Breast epithelium (tissue), 4 donors: ENCODE data around the gene PCBP3. TPM values are rescaled to one million over a fixed set of nuclear protein-coding genes. Genes with fewer than 3 reads are reported as not detected.
"Not testable (repeated sequence)": the region's sequence is repeated elsewhere in the genome, so short reads cannot be mapped to it uniquely, and the experiment has no call there.

Source experiments
- DNase-seq, 2 donors: peaks; one replicate each; pipeline ENCODE4 v3.0.0-alpha.2; 2019; ENCODE audit warnings: low spot score in 2 of 2
- H3K27ac ChIP-seq, 2 donors: fragments of 200-600 bp; sonication (generic) in 1 of 2; one replicate each; pipeline ENCODE4 v1.5.1; 2016 to 2019; ENCODE audit warnings: mild to moderate bottlenecking in 1 of 2
- H3K27me3 ChIP-seq, 2 donors: fragments of 200-600 bp; sonication (generic) in 1 of 2; one replicate each; pipeline versions ENCODE4 v1.5.1 to v1.6.0; 2017 to 2019; ENCODE audit warnings: control low read depth in 1 of 2, mild to moderate bottlenecking in 1 of 2
- H3K36me3 ChIP-seq: fragments of 200-600 bp; one replicate; pipeline ENCODE4 v1.5.1; 2019
- H3K4me1 ChIP-seq, 2 donors: fragments of 200-600 bp; sonication (generic); one replicate each; pipeline ENCODE4 v1.5.1; 2016 to 2019; ENCODE audit warnings: control low read depth in 1 of 2
- H3K4me3 ChIP-seq, 3 donors: fragments of 200-600 bp; sonication (generic); 1 replicate in 2 of 3; 2 replicates in 1 of 3; pipeline ENCODE4 v1.5.1; 2016 to 2019; ENCODE audit warnings: mild to moderate bottlenecking in 3 of 3, moderate library complexity in 2 of 3
- H3K9me3 ChIP-seq, 2 donors: fragments of 200-600 bp; sonication (generic) in 1 of 2; one replicate each; pipeline ENCODE4 v1.5.1; 2016 to 2019; ENCODE audit warnings: control low read depth in 1 of 2
- POLR2A ChIP-seq: fragments of 450-650 bp; IDR thresholded peaks from one replicate; pipeline ENCODE4 v1.6.1; 2016; ENCODE audit warnings: antibody characterized with exemption, mild to moderate bottlenecking, moderate library complexity
- POLR2AphosphoS5 ChIP-seq, 3 donors: sonication (generic); formaldehyde crosslinking; IDR thresholded peaks; one replicate each; pipeline ENCODE4 v1.6.1; 2017; ENCODE audit warnings: antibody characterized with exemption in 3 of 3
- intact Hi-C: fragments of 100-400 bp; cut with DNase I; formaldehyde crosslinking; loops from one replicate; pipeline ENCODE4 v1.15.1; 2023; ENCODE audit warnings: low total_unique reads
- total RNA-seq, 3 donors: library from RNA; depleted of rRNA; stranded (reverse); fragments of >200 nt; gene quantifications; one replicate each; pipeline ENCODE4 v1.1.0, GENCODE V29; 2016
- TF ChIP-seq, protein P1 (sequence below), 3 donors: fragments of 450-650 bp; IDR thresholded peaks; one replicate each; pipeline ENCODE4 v1.5.1; 2016 to 2017; ENCODE audit warnings: antibody characterized with exemption in 3 of 3, mild to moderate bottlenecking in 3 of 3, moderate library complexity in 3 of 3

PCBP3 gene
- total RNA-seq, 3 donors from 2014 or later, result 3.4 to 13.8 (median 4.6) TPM

DNA sequence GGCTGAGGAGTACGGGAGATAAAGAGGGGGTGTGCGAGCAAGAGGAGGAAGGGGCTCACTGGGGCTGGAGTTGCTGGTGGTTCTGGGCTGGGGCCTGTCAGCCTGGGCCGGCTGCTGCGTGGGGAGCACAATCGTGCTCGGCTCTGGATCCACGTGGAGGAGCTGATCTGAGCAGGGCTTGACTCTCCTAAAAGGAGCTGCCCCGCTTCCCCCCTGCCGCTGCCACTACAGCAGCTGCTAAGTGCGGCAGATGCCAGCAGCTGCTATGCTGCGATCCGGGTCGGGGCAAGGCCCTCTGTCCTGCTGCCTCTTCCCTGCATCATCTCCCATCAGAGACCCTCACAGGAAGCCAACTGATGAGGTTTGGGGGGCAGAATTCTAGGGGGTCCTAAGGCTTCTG is 165.9 kb downstream of the PCBP3 start:
- Histone ChIP-seq H3K36me3 (no peaks in the 10 kb centered on the region), H3K9me3 (no peaks in the 10 kb centered on the region), H3K27ac (no peak overlapping the region), H3K4me1 (no peaks in the 10 kb centered on the region), H3K27me3 (peaks cover 0 to 10% of the 10 kb centered on the region in 2 donors), H3K4me3 (no peak overlapping the region)
- peak in 1 of 2 donors; percentile 20 for DNase-seq
- intact Hi-C loops, result no loop called here
- TF ChIP-seq, protein P1, sequence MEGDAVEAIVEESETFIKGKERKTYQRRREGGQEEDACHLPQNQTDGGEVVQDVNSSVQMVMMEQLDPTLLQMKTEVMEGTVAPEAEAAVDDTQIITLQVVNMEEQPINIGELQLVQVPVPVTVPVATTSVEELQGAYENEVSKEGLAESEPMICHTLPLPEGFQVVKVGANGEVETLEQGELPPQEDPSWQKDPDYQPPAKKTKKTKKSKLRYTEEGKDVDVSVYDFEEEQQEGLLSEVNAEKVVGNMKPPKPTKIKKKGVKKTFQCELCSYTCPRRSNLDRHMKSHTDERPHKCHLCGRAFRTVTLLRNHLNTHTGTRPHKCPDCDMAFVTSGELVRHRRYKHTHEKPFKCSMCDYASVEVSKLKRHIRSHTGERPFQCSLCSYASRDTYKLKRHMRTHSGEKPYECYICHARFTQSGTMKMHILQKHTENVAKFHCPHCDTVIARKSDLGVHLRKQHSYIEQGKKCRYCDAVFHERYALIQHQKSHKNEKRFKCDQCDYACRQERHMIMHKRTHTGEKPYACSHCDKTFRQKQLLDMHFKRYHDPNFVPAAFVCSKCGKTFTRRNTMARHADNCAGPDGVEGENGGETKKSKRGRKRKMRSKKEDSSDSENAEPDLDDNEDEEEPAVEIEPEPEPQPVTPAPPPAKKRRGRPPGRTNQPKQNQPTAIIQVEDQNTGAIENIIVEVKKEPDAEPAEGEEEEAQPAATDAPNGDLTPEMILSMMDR (IDR thresholded peaks at IDR 0.05), result no peak
- TF ChIP-seq POLR2A (no peak), POLR2AphosphoS5 (IDR thresholded peaks at IDR 0.05) (no peak)

DNA sequence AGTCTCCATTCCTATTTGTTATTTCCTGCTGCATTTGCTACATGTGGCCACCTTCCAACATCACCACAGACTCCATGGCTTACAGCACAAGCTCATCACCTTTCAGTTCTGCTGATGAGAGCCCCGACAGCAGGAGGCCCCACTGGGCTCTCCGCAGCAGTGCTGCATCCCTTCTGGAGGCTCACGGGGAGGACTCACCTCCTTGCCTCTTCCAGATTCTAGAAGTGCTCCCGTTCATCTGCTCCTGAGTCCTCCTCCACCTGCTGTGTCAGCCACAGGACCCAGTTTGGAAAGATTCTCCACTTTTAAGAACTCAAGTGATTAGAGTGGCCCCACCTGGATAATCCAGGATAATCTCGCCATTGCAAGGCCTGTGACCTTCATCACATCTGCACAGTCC is 167.6 kb downstream of the PCBP3 start:
- H3K4me1 ChIP-seq, result no peaks in the 10 kb centered on the region
- no peaks in the 10 kb centered on the region for H3K36me3 ChIP-seq
- peaks cover 0 to 6% of the 10 kb centered on the region in 2 donors for H3K27me3 ChIP-seq
- no peak for DNase-seq
- no peak overlapping the region for H3K27ac ChIP-seq
- no peak for TF ChIP-seq POLR2AphosphoS5 (IDR thresholded peaks at IDR 0.05)
- H3K9me3 ChIP-seq, result no peaks in the 10 kb centered on the region
- no peak overlapping the region for H3K4me3 ChIP-seq
- intact Hi-C loops, result no loop called here

DNA sequence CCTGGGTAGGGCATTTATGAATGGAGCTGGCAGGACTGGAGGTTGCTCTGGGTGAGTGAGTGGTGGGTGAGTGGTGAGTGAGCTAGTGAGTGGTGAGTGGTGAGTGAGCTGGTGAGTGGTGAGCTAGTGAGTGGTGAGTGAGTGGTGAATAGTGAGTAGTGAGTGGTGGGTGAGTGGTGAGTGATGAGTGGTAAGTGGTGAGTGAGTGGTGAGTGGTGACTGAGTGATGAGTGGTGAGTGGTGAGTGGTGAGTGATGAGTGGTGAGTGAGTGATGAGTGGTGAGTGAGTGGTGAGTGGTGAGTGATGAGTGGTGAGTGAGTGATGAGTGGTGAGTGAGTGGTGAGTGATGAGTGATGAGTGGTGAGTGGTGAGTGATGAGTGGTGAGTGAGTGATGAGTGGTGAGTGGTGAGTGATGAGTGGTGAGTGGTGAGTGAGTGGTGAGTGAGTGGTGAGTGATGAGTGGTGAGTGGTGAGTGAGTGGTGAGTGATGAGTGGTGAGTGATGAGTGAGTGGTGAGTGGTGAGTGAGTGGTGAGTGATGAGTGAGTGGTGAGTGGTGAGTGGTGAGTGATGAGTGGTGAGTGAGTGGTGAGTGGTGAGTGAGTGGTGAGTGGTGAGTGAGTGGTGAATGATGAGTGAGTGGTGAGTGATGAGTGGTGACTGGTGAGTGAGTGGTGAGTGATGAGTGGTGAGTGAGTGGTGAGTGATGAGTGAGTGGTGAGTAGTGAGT is 170.8 kb downstream of the PCBP3 start:
- H3K4me3 ChIP-seq, H3K36me3 ChIP-seq, H3K9me3 ChIP-seq, H3K27ac ChIP-seq, intact Hi-C loops, H3K27me3 ChIP-seq, DNase-seq, H3K4me1 ChIP-seq: not testable (repeated sequence)

DNA sequence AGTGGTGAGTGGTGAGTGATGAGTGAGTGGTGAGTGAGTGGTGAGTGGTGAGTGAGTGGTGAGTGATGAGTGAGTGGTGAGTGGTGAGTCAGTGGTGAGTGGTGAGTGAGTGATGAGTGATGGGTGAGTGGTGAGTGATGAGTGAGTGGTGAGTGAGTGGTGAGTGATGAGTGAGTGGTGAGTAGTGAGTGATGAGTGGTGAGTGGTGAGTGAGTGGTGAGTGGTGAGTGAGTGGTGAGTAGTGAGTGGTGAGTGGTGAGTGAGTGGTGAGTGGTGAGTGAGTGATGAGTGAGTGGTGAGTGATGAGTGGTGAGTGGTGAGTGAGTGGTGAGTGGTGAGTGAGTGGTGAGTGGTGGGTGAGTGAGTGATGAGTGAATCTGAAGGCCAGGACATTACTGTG is 172.3 kb downstream of the PCBP3 start:
- intact Hi-C loops, DNase-seq, H3K36me3 ChIP-seq: not testable (repeated sequence)

DNA sequence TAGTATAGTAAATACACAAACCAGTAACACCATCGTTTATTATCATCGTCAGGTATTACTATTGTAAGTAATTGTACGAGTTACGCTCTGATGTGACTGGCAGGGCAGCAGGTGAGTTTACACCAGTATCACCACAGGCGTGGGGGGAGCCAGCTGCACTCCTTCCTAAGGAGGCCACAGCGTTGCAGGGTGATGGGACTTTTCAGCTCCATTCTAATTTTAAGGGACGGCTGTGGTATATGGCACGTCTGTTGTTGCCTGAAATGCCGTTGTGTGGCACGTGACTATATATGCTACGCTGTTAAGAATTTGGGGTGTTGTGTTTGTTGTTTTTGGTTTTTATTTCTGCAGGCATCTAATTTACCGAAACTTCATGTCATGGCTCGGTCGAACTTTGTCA is 173.3 kb downstream of the PCBP3 start:
- Histone ChIP-seq H3K9me3 (no peaks in the 10 kb centered on the region), H3K36me3 (no peaks in the 10 kb centered on the region), H3K27me3 (peaks cover 0 to 8% of the 10 kb centered on the region in 2 donors), H3K27ac (no peak overlapping the region), H3K4me3 (no peak overlapping the region), H3K4me1 (no peaks in the 10 kb centered on the region)
- intact Hi-C loops, result no loop called here
- no peak for DNase-seq
- TF ChIP-seq, protein P1 (IDR thresholded peaks at IDR 0.05), result no peak
- TF ChIP-seq POLR2AphosphoS5 (IDR thresholded peaks at IDR 0.05) (no peak), POLR2A (no peak)

More for the DNA sequence above, 172.3 kb downstream of the PCBP3 start:
- not testable (repeated sequence) for H3K4me3 ChIP-seq, H3K27me3 ChIP-seq, H3K27ac ChIP-seq, H3K9me3 ChIP-seq, H3K4me1 ChIP-seq

DNA sequence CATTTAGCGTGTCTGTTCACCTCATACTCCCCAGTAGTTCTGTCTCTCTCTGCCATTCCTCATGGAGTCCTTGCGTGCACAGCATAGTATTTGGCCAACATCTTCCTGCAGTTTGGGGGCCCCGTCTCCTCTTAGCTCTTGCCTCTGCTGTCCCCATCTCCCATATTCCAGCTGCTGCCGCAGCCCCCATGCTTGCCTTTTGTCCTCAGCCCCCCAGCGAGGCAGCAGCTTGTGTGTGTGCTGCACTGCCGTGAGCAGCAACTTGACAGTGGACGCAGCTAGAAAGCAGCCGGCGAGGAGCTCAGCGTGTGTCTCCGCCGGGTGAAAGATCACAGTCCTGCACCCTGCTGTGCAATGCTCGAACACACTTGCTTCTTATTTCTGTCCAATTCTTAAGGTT is 173.8 kb downstream of the PCBP3 start:
- intact Hi-C loops, result no loop called here
- Histone ChIP-seq H3K27ac (no peak overlapping the region), H3K9me3 (no peaks in the 10 kb centered on the region), H3K4me1 (no peaks in the 10 kb centered on the region), H3K36me3 (no peaks in the 10 kb centered on the region), H3K27me3 (peaks cover 0 to 9% of the 10 kb centered on the region in 2 donors), H3K4me3 (no peak overlapping the region)
- TF ChIP-seq, protein P1 (IDR thresholded peaks at IDR 0.05), result no peak
- TF ChIP-seq POLR2AphosphoS5 (IDR thresholded peaks at IDR 0.05), result no peak
- no peak for TF ChIP-seq POLR2A
- peak in 1 of 2 donors; percentile 30 for DNase-seq
